HEK293 (cell line): Measurements from ENCODE around the gene SLC10A7.

ENCODE experiments used
- CTCF ChIP-seq: fragments of 450-650 bp; formaldehyde crosslinking; IDR thresholded peaks from 2 replicates; pipeline ENCODE4 v1.5.1; 2016; ENCODE audit warnings: missing biosample characterization, missing genetic modification characterization
- HOXD13 ChIP-seq: sonication (generic); formaldehyde crosslinking; IDR thresholded peaks from 2 replicates; pipeline ENCODE4 v1.8.0; 2022; ENCODE audit warnings: missing genetic modification reagents, borderline replicate concordance
- KLF16 ChIP-seq: fragments of 450-650 bp; formaldehyde crosslinking; IDR thresholded peaks from 2 replicates; pipeline ENCODE4 v1.5.1; 2017; ENCODE audit warnings: missing biosample characterization, missing genetic modification characterization
- PRDM4 ChIP-seq: fragments of 450-650 bp; formaldehyde crosslinking; IDR thresholded peaks from 2 replicates; pipeline ENCODE4 v1.5.1; 2017; ENCODE audit warnings: missing biosample characterization, missing genetic modification characterization
- SCRT1 ChIP-seq: fragments of 450-650 bp; formaldehyde crosslinking; IDR thresholded peaks from 2 replicates; pipeline ENCODE4 v1.5.1; 2016; ENCODE audit warnings: missing biosample characterization, missing genetic modification characterization, borderline replicate concordance
- ZBTB26 ChIP-seq: fragments of 450-650 bp; formaldehyde crosslinking; optimal IDR thresholded peaks from 2 replicates; pipeline ENCODE3; 2016; ENCODE audit warnings: missing biosample characterization, mild to moderate bottlenecking, missing genetic modification characterization
- ZNF121 ChIP-seq: fragments of 450-650 bp; formaldehyde crosslinking; IDR thresholded peaks from 2 replicates; pipeline ENCODE4 v1.5.1; 2016; ENCODE audit warnings: missing biosample characterization, missing genetic modification characterization
- ZNF148 ChIP-seq: fragments of 450-650 bp; formaldehyde crosslinking; IDR thresholded peaks from 2 replicates; pipeline ENCODE4 v1.5.0; 2017; ENCODE audit warnings: missing biosample characterization, missing genetic modification characterization, borderline replicate concordance
- ZNF266 ChIP-seq: fragments of 450-650 bp; formaldehyde crosslinking; IDR thresholded peaks from 2 replicates; pipeline ENCODE4 v1.5.1; 2016; ENCODE audit warnings: missing biosample characterization, missing genetic modification characterization, low read depth
- ZNF558 ChIP-seq: fragments of 450-650 bp; formaldehyde crosslinking; IDR thresholded peaks from 2 replicates; pipeline ENCODE4 v1.5.1; 2016; ENCODE audit warnings: missing biosample characterization, missing genetic modification characterization
- ZNF629 ChIP-seq: fragments of 450-650 bp; formaldehyde crosslinking; IDR thresholded peaks from 2 replicates; pipeline ENCODE4 v1.5.1; 2017; ENCODE audit warnings: missing biosample characterization, missing genetic modification characterization
- ZNF639 ChIP-seq: fragments of 450-650 bp; formaldehyde crosslinking; IDR thresholded peaks from 2 replicates; pipeline ENCODE4 v1.5.1; 2016; ENCODE audit warnings: missing biosample characterization, missing genetic modification characterization
- TF ChIP-seq, protein P1 (sequence below): fragments of 450-650 bp; formaldehyde crosslinking; IDR thresholded peaks from 2 replicates; pipeline ENCODE4 v1.5.1; 2016; ENCODE audit warnings: missing biosample characterization, missing genetic modification characterization

DNA sequence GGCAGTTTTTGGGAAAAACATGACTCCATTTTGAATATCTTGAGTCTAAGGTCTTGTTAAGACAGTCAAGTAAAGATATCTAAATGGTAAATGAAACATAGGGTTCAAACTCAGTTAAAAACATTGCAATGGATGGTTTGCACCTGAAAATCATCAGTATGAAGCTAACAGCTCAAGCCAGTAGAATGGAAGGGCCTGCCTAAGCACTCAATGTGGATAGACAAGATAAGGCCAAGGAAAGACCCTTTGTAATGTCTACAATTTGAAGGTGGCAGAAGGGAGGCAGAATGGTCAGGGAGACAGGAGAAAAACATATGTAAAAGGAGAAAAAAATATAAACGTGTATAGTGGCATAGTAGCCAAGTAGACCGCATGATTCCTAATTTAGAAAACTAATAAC is 229.2 kb downstream of the SLC10A7 start:
- TF ChIP-seq CTCF (tag by site-specific recombination) (no peak), HOXD13 (CRISPR knock-in tag) (no peak), ZNF639 (tag by site-specific recombination) (no peak), SCRT1 (tag by site-specific recombination) (no peak), ZNF121 (tag by site-specific recombination) (no peak), PRDM4 (no peak), ZNF266 (tag by site-specific recombination) (no peak), ZNF629 (tag by site-specific recombination) (no peak), KLF16 (no peak), ZNF148 (tag by site-specific recombination) (no peak), ZBTB26 (tag by site-specific recombination) (no peak), ZNF558 (tag by site-specific recombination) (no peak)
- TF ChIP-seq, protein P1, sequence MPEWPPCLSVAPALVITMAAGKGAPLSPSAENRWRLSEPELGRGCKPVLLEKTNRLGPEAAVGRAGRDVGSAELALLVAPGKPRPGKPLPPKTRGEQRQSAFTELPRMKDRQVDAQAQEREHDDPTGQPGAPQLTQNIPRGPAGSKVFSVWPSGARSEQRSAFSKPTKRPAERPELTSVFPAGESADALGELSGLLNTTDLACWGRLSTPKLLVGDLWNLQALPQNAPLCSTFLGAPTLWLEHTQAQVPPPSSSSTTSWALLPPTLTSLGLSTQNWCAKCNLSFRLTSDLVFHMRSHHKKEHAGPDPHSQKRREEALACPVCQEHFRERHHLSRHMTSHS (tag by site-specific recombination): no peak
